Endothelial cell (in vitro differentiated cells): ENCODE measurements around the gene CADM1. TPM values are rescaled to one million over a fixed set of nuclear protein-coding genes. Genes with fewer than 3 reads are reported as not detected.

Experiments
- DNase-seq: peaks from one replicate; pipeline ENCODE4 v3.0.0; 2021; ENCODE audit warnings: low spot score
- H3K27ac Mint-ChIP-seq: one replicate; pipeline ENCODE4 v1.8.0; 2021; ENCODE audit warnings: mixed read lengths, inconsistent platforms; ENCODE audit not compliant: unreplicated experiment
- H3K27me3 Mint-ChIP-seq: one replicate; pipeline ENCODE4 v1.8.0; 2021; ENCODE audit warnings: mild to moderate bottlenecking, moderate library complexity, mixed read lengths, inconsistent platforms; ENCODE audit not compliant: unreplicated experiment
- H3K36me3 Mint-ChIP-seq: one replicate; pipeline ENCODE4 v1.8.0; 2021; ENCODE audit warnings: mild to moderate bottlenecking, low read depth, mixed read lengths, inconsistent platforms; ENCODE audit not compliant: unreplicated experiment
- H3K4me1 Mint-ChIP-seq: one replicate; pipeline ENCODE4 v1.8.0; 2021; ENCODE audit warnings: mild to moderate bottlenecking, mixed read lengths, inconsistent platforms; ENCODE audit not compliant: unreplicated experiment
- H3K4me3 Mint-ChIP-seq: one replicate; pipeline ENCODE4 v1.8.0; 2021; ENCODE audit warnings: mild to moderate bottlenecking, mixed read lengths, inconsistent platforms; ENCODE audit not compliant: unreplicated experiment
- H3K9me3 Mint-ChIP-seq: one replicate; pipeline ENCODE4 v1.8.0; 2021; ENCODE audit warnings: mixed read lengths, inconsistent platforms; ENCODE audit not compliant: unreplicated experiment
- long read RNA-seq: library from polyadenylated mRNA; unstranded; transcript quantifications from one replicate; pipeline ENCODE4 v2.0.0, GENCODE V29; 2020; ENCODE audit not compliant: unreplicated experiment
- total RNA-seq: library from RNA; stranded (reverse); fragmentation: NEBNext Ultra II Directional; extraction: Animal tissue kit (Norgen Biotek cat#: 25700); gene quantifications from one replicate; pipeline ENCODE4 v1.2.1, GENCODE V29; 2021; ENCODE audit not compliant: unreplicated experiment
- TF ChIP-seq, protein P1 (sequence below): fragments of 200-600 bp; sonication (generic); IDR thresholded peaks from one replicate; pipeline ENCODE4 v1.5.0; 2021; ENCODE audit warnings: antibody characterized with exemption; ENCODE audit not compliant: unreplicated experiment

Gene CADM1
- 65.5 TPM for total RNA-seq
- long read RNA-seq, transcript CADM1-222 (10 exons, 1,246 nt): major isoform, 6 of 46 reads
- long read RNA-seq, partial matches to known transcripts: 38 of 46 reads
- long read RNA-seq, other reads (novel, unspliced or antisense): 2 of 46 reads

DNA sequence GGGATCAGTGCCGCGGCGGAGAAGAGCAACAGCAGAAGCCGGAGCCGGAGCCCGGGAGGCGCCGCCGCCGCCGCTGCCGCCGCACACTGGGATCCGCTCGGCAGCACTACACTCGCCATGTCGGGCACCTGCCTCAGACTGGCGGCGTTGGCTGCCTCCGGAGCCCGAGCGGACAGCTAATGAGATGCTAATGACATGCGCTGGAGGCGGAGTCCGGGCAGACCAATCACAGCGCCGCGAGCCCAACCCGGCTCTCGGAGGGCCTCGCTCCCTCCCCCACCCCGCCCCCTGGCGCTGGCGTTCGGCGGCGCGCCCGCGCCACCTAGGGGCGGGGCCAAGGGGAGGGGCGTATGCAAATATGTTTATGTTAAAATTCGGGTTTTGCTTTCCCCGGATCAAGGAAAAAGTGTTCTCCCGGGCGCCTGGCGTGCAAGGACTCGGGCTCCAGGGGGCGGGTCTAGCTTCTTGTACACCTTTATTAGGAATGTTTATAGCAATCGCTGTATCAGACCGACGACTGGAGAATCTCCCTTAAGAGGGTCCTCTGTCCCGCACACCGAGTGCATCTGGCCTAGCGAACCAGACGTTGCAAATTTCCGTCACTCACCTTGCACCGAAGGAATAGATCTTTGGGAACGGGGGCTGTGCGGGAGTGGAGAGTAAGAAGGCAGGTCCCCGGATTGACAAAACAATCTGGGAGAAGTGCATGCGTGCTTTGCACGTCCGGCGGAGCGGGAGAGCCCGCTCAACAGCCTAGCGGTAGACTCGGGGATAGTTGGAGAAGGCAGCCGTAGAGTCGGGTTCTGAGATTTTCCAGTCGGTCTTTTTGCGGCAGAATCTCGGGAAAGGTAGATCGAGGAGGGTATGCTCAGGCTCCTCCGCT is at the start of gene CADM1:
CADM1 (minus strand) TSS at position 140 of the 883 bp plus-strand sequence.
- H3K4me3 Mint-ChIP-seq: peak within 1 kb of the TSS; percentile 97
- H3K27ac Mint-ChIP-seq: peak within 1 kb of the TSS; percentile 84

DNA sequence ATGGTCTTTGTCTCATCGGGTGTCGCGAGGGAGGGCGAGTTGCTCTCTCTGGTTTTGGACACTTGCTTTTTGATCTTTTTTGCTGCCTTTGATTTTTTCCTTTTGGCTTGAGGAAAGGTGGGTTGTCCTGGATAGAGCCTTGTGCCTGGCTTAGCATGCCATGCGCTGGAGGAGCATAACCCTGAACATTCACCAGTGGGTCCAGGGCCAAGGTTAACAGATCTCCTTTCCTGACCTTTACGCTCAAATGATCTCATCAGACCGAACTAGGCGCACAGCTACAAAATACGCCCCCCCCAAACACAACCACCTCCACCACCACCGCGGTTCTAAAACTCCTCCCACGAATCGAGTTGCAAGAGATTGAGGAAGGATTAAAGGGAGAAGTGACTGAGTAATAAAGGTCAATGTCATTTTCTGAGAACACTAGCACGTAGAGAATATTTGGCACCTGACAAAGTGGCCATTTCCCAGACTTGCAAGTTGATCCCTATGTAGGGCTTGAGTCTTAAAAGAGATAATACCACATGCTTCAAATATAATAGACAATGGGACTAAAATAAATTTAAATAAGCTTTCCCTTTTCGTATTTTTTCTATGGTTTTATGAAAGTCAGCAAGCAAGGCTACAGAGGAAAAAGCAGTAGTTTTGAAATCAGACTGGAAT is 48.7 kb upstream of the CADM1 start:
- no peak overlapping the region for H3K27ac Mint-ChIP-seq
- no peaks in the 10 kb centered on the region for H3K36me3 Mint-ChIP-seq
- H3K9me3 Mint-ChIP-seq: no peaks in the 10 kb centered on the region
- no peak for DNase-seq
- peaks cover 1% of the 10 kb centered on the region for H3K27me3 Mint-ChIP-seq
- TF ChIP-seq, protein P1, sequence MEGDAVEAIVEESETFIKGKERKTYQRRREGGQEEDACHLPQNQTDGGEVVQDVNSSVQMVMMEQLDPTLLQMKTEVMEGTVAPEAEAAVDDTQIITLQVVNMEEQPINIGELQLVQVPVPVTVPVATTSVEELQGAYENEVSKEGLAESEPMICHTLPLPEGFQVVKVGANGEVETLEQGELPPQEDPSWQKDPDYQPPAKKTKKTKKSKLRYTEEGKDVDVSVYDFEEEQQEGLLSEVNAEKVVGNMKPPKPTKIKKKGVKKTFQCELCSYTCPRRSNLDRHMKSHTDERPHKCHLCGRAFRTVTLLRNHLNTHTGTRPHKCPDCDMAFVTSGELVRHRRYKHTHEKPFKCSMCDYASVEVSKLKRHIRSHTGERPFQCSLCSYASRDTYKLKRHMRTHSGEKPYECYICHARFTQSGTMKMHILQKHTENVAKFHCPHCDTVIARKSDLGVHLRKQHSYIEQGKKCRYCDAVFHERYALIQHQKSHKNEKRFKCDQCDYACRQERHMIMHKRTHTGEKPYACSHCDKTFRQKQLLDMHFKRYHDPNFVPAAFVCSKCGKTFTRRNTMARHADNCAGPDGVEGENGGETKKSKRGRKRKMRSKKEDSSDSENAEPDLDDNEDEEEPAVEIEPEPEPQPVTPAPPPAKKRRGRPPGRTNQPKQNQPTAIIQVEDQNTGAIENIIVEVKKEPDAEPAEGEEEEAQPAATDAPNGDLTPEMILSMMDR: no peak
- no peak overlapping the region for H3K4me3 Mint-ChIP-seq
- peaks cover 7% of the 10 kb centered on the region for H3K4me1 Mint-ChIP-seq

More for the DNA sequence above, at the start of gene CADM1:
- H3K9me3 Mint-ChIP-seq: no peaks in the 10 kb centered on the region
- DNase-seq: peak; percentile 97
- H3K27me3 Mint-ChIP-seq: peaks cover 6% of the 10 kb centered on the region
- no peaks in the 10 kb centered on the region for H3K36me3 Mint-ChIP-seq
- peaks cover 5% of the 10 kb centered on the region for H3K4me1 Mint-ChIP-seq
- TF ChIP-seq, protein P1: peak; percentile 92

DNA sequence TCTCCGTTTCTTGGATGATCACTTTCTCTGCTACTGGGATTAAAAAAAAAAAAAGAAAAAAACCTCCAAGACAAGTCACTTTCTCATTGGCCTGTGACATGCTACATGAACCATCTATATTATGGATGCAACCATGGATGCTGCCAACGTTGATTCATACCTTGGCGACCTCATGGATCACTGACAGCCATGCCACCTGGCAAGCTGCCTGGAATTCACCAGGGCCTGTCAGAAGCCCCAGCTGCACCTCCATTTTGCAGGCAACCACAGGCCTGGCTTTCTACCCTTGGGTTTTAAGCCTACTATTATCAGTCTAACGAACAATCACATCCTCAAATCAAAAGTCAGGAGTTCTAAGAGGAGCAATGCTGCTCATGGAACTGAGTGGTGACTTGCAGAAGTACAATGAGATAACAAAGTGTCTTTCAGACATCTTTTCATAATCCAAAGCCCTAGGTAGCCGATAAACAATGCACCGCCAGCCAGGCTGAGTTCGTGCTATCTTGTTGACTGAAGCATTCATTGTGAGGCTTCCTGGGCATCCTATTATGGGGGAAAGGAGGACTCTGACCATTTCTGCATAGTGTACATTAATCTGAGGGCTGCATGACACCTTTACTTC is 48.0 kb upstream of the CADM1 start:
- Mint-ChIP-seq H3K36me3 (no peaks in the 10 kb centered on the region), H3K4me3 (no peak overlapping the region), H3K9me3 (no peaks in the 10 kb centered on the region), H3K27ac (no peak overlapping the region), H3K4me1 (peaks cover 7% of the 10 kb centered on the region), H3K27me3 (peaks cover 1% of the 10 kb centered on the region)
- DNase-seq: no peak
- TF ChIP-seq, protein P1: no peak

DNA sequence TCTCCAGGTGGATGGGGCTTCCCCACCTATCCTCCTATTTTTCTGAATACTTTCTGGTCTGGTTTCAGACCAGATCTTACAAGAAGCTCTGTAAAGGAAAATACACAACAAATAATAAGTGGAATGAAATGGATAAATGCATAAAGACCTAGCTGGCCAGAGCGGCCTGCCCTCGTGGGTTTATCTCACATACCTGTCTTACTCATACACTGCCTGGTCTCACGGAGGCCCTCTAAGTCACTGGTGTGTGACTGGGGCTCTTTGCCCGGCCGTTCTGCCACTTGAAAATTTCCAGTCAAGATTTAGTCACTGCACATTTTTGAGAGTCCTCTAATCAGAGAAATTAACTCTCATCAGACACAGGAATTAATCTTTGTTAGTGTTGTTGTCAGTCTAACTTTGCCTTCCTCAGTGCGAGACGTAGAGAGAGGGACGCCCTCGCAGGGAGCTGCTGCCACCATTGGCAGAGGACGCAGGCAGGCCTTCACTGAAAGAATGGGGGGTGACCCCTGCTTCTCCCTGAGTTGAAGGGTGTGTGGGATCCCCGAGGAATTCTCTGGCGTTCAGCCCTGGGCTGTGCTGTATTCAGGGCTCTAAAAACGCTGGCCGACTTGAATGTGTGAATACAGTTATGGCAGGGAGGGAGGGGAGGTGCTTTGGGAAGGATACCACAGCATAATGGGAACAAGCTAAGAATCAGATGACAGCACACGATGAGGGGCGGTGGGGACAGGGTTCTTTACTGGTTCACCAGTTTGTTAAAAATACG is 46.3 kb upstream of the CADM1 start:
- DNase-seq: no peak
- H3K4me1 Mint-ChIP-seq: peaks cover 7% of the 10 kb centered on the region
- H3K27ac Mint-ChIP-seq: no peak overlapping the region
- no peaks in the 10 kb centered on the region for H3K36me3 Mint-ChIP-seq
- H3K4me3 Mint-ChIP-seq: no peak overlapping the region
- no peaks in the 10 kb centered on the region for H3K9me3 Mint-ChIP-seq
- TF ChIP-seq, protein P1: no peak
- H3K27me3 Mint-ChIP-seq: peaks cover 1% of the 10 kb centered on the region
